ENCODE data around the gene IL22. TPM values are rescaled to one million over a fixed set of nuclear protein-coding genes. Genes with fewer than 3 reads are reported as not detected.
A peak's percentile ranks its signal among the peaks of the same experiment; 100 is the strongest.

The IL22 gene
- total and polyA plus RNA-seq, 9 of the 15 experiments (the other 6 are each of a cell fraction or from before 2014, with no cell fraction given) = not detected

DNA sequence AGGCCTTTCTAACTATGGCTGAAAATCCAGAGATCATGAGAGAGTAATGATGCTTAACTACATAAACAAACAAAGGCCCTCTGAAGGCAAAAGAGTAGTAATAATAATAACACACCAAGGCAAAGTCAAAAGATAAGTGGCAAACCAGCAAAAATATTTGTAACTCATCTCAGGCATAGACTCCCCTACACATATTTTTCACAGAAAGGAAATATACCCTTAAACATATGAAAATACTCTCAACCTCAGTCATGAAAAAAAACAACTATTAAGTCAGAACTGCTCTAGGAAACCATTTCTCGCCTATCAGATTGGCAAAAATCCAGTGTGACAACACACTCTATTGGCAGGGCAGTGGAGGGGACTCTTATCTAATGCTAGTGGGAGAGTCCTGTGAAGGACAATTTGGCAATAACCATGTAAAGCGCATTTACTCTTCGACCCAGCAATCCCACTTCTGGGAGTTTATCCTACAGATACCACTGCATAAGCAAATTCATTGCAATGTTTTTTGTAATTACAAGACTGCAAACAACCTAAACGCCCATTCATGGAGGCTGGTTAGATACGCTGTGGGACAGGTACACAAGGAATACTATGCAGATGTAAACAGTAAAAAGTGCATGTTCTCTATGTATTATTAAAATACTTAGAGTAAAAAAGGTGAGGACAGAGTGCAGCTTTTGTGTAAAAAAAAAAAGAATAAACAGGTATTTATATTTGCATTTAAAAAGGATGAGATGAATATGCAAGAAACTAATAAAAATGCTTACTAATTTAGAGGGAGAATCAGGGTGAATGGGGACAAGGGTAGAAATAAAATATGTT is 26.0 kb upstream of the IL22 start (continued):
- TF ChIP-seq, protein P1, sequence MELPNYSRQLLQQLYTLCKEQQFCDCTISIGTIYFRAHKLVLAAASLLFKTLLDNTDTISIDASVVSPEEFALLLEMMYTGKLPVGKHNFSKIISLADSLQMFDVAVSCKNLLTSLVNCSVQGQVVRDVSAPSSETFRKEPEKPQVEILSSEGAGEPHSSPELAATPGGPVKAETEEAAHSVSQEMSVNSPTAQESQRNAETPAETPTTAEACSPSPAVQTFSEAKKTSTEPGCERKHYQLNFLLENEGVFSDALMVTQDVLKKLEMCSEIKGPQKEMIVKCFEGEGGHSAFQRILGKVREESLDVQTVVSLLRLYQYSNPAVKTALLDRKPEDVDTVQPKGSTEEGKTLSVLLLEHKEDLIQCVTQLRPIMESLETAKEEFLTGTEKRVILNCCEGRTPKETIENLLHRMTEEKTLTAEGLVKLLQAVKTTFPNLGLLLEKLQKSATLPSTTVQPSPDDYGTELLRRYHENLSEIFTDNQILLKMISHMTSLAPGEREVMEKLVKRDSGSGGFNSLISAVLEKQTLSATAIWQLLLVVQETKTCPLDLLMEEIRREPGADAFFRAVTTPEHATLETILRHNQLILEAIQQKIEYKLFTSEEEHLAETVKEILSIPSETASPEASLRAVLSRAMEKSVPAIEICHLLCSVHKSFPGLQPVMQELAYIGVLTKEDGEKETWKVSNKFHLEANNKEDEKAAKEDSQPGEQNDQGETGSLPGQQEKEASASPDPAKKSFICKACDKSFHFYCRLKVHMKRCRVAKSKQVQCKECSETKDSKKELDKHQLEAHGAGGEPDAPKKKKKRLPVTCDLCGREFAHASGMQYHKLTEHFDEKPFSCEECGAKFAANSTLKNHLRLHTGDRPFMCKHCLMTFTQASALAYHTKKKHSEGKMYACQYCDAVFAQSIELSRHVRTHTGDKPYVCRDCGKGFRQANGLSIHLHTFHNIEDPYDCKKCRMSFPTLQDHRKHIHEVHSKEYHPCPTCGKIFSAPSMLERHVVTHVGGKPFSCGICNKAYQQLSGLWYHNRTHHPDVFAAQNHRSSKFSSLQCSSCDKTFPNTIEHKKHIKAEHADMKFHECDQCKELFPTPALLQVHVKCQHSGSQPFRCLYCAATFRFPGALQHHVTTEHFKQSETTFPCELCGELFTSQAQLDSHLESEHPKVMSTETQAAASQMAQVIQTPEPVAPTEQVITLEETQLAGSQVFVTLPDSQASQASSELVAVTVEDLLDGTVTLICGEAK (IDR thresholded peaks at IDR 0.05) = no peak
- TF ChIP-seq, protein P1 (CRISPR knock-in tag; IDR thresholded peaks at IDR 0.05) = no peak
- no peak for TF ChIP-seq RUNX1 (IDR thresholded peaks at IDR 0.05; ENCODE audit: low read depth)
- TF ChIP-seq RNF2 (IDR thresholded peaks at IDR 0.05) = no peak
- TF ChIP-seq CHD2 (IDR thresholded peaks at IDR 0.05; ENCODE audit: low read depth, low read length) = no peak
- TF ChIP-seq CEBPB (tag; IDR thresholded peaks at IDR 0.05) = peak; percentile 92
- TF ChIP-seq ZNF239 (CRISPR knock-in tag; IDR thresholded peaks at IDR 0.05) = no peak
- TF ChIP-seq, protein P2, sequence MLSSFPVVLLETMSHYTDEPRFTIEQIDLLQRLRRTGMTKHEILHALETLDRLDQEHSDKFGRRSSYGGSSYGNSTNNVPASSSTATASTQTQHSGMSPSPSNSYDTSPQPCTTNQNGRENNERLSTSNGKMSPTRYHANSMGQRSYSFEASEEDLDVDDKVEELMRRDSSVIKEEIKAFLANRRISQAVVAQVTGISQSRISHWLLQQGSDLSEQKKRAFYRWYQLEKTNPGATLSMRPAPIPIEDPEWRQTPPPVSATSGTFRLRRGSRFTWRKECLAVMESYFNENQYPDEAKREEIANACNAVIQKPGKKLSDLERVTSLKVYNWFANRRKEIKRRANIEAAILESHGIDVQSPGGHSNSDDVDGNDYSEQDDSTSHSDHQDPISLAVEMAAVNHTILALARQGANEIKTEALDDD (IDR thresholded peaks at IDR 0.05) = 0 out of 2 replicates have a peak, but pooled peaks have one; percentile 25
- TF ChIP-seq C11orf30 (IDR thresholded peaks at IDR 0.05; ENCODE audit: low read depth) = no peak
- peak; percentile 99 for TF ChIP-seq MYNN (IDR thresholded peaks at IDR 0.05)
- TF ChIP-seq MYNN (CRISPR knock-in tag; IDR thresholded peaks at IDR 0.05) = peak; percentile 93
- no peak for TF ChIP-seq SIRT6 (IDR thresholded peaks at IDR 0.05; ENCODE audit: low read depth, low read length)
- TF ChIP-seq ZNF766 (CRISPR knock-in tag; conservative IDR thresholded peaks at IDR 0.05) = peak; percentile 93
- TF ChIP-seq, protein P3, sequence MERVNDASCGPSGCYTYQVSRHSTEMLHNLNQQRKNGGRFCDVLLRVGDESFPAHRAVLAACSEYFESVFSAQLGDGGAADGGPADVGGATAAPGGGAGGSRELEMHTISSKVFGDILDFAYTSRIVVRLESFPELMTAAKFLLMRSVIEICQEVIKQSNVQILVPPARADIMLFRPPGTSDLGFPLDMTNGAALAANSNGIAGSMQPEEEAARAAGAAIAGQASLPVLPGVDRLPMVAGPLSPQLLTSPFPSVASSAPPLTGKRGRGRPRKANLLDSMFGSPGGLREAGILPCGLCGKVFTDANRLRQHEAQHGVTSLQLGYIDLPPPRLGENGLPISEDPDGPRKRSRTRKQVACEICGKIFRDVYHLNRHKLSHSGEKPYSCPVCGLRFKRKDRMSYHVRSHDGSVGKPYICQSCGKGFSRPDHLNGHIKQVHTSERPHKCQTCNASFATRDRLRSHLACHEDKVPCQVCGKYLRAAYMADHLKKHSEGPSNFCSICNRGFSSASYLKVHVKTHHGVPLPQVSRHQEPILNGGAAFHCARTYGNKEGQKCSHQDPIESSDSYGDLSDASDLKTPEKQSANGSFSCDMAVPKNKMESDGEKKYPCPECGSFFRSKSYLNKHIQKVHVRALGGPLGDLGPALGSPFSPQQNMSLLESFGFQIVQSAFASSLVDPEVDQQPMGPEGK (CRISPR knock-in tag; IDR thresholded peaks at IDR 0.05; ENCODE audit: borderline replicate concordance) = no peak
- TF ChIP-seq, protein P4, sequence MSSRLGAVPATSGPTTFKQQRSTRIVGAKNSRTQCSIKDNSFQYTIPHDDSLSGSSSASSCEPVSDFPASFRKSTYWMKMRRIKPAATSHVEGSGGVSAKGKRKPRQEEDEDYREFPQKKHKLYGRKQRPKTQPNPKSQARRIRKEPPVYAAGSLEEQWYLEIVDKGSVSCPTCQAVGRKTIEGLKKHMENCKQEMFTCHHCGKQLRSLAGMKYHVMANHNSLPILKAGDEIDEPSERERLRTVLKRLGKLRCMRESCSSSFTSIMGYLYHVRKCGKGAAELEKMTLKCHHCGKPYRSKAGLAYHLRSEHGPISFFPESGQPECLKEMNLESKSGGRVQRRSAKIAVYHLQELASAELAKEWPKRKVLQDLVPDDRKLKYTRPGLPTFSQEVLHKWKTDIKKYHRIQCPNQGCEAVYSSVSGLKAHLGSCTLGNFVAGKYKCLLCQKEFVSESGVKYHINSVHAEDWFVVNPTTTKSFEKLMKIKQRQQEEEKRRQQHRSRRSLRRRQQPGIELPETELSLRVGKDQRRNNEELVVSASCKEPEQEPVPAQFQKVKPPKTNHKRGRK (tag; IDR thresholded peaks at IDR 0.05) = peak; percentile 62; the same call in 1 of the 2 replicates
